HCT116 (cell line): Measurements from ENCODE around the gene RALGPS1. TPM values are rescaled to one million over a fixed set of nuclear protein-coding genes. Genes with fewer than 3 reads are reported as not detected.

Experiments
- ATAC-seq: fragments of 200-7000 bp; cut with Tn5 transposase; 2 replicates; pipeline ENCODE4 v1.9.1; 2020; ENCODE audit warnings: mild to moderate bottlenecking, moderate library complexity
- BruUV-seq: library from RNA; stranded (reverse); fragments of 400-500 nt; replicated peaks from 2 replicates; lab custom pipeline; 2021; lab: Mats Ljungman, UMichigan
- CTCF ChIA-PET: fragments of 300-600 bp; sonication (Branson Sonifier 250); formaldehyde crosslinking; loops from one replicate; lab custom pipeline; 2021; ENCODE audit warnings: antibody characterized with exemption; lab: Charles Lee
- POLR2A ChIA-PET: fragments of 300-600, 350-600 bp; sonication (Branson Sonifier 250); formaldehyde crosslinking; loops from one replicate; lab custom pipeline; 2021; ENCODE audit warnings: antibody characterized with exemption; lab: Charles Lee
- RAD21 ChIA-PET, 2 experiments: fragments of 300-600 bp; sonication (Branson Sonifier 250); formaldehyde crosslinking; loops; one replicate each; lab custom pipeline; 2023; ENCODE audit warnings: low total read pairs in 2 of 2; ENCODE audit not compliant: uncharacterized antibody in 2 of 2, unreplicated experiment in 2 of 2, low non-redundant PET in 1 of 2; lab: Charles Lee
- DNase-seq: peaks from one replicate; pipeline ENCODE4 v3.0.0-alpha.2; 2010; ENCODE audit warnings: low read depth, low spot score
- H2AFZ ChIP-seq: fragments of 200-600 bp; shearing (Covaris generic), sonication (generic); 2 replicates; pipeline ENCODE4 v1.6.1; 2017; ENCODE audit warnings: low read depth, mixed run types, mixed read lengths, antibody characterized with exemption, low read length; ENCODE audit not compliant: poor library complexity, severe bottlenecking
- H3K27ac ChIP-seq: 2 replicates; pipeline ENCODE4 v1.5.1; 2012; ENCODE audit warnings: low read depth, low read length
- H3K27me3 ChIP-seq: fragments of 200-600 bp; sonication (generic); 2 replicates; pipeline ENCODE4 v1.6.1; 2016; ENCODE audit warnings: mixed run types, low read length, mixed read lengths; ENCODE audit not compliant: insufficient read depth
- H3K36me3 ChIP-seq, 2 experiments: fragments of 200-500 bp in 1 of 2; fragments of 200-600 bp in 1 of 2; sonication (Bioruptor generic) in 1 of 2; sonication (generic) in 1 of 2; 2 replicates each; pipeline versions ENCODE4 v1.5.1 to v1.6.1; 2014 to 2016; ENCODE audit warnings: low read length in 2 of 2, inconsistent platforms in 1 of 2, mixed read lengths in 1 of 2, mixed run types in 1 of 2; ENCODE audit not compliant: insufficient read depth in 2 of 2, control insufficient read depth in 1 of 2
- H3K4me1 ChIP-seq, 2 experiments: fragments of 200-600 bp in 1 of 2; sonication (generic) in 1 of 2; 2 replicates each; pipeline versions ENCODE4 v1.5.1 to v1.6.1; 2012 to 2017; ENCODE audit warnings: low read length in 2 of 2, inconsistent platforms in 1 of 2, mild to moderate bottlenecking in 1 of 2, mixed read lengths in 1 of 2, mixed run types in 1 of 2, moderate library complexity in 1 of 2; ENCODE audit not compliant: insufficient read depth in 2 of 2, control insufficient read depth in 1 of 2
- H3K4me2 ChIP-seq: fragments of 200-600 bp; sonication (generic); 2 replicates; pipeline ENCODE4 v1.6.1; 2017; ENCODE audit warnings: mixed run types, low read length, mixed read lengths
- H3K4me3 ChIP-seq, 2 experiments: fragments of 200-600 bp in 1 of 2; sonication (generic) in 1 of 2; replicated peaks in 1 of 2; 2 replicates each; pipeline ENCODE4 v1.5.1; 2011 to 2016; ENCODE audit warnings: low read length in 2 of 2, control low read depth in 1 of 2, low read depth in 1 of 2, mild to moderate bottlenecking in 1 of 2, mixed read lengths in 1 of 2, mixed run types in 1 of 2
- H3K79me2 ChIP-seq: fragments of 200-600 bp; sonication (generic); 2 replicates; pipeline ENCODE4 v1.6.1; 2017; ENCODE audit warnings: mild to moderate bottlenecking, mixed run types, low read length, moderate library complexity, mixed read lengths; ENCODE audit not compliant: insufficient read depth
- H3K9ac ChIP-seq: fragments of 200-600 bp; sonication (generic); 2 replicates; pipeline ENCODE4 v1.6.1; 2016; ENCODE audit warnings: low read length, mixed read lengths
- H3K9me2 ChIP-seq: fragments of 200-600 bp; sonication (generic), shearing (Covaris generic); 2 replicates; pipeline ENCODE4 v1.6.1; 2017; ENCODE audit warnings: mixed run types, mild to moderate bottlenecking, moderate library complexity; ENCODE audit not compliant: insufficient read depth
- H3K9me3 ChIP-seq, 2 experiments: fragments of 200-500 bp in 1 of 2; fragments of 200-600 bp in 1 of 2; sonication (Bioruptor generic) in 1 of 2; sonication (generic) in 1 of 2; 2 replicates each; pipeline ENCODE4 v1.6.1; 2014 to 2017; ENCODE audit warnings: low read length in 2 of 2, mixed read lengths in 2 of 2, inconsistent platforms in 1 of 2, low read depth in 1 of 2, mild to moderate bottlenecking in 1 of 2, mixed run types in 1 of 2, moderate library complexity in 1 of 2; ENCODE audit not compliant: control insufficient read depth in 1 of 2, insufficient read depth in 1 of 2
- H4K20me1 ChIP-seq: fragments of 200-600 bp; sonication (generic), shearing (Covaris generic); 2 replicates; pipeline ENCODE4 v1.6.1; 2017; ENCODE audit warnings: mixed run types, mild to moderate bottlenecking, moderate library complexity; ENCODE audit not compliant: insufficient read depth
- CBX3 ChIP-seq: IDR thresholded peaks from 2 replicates; pipeline ENCODE4 v1.6.1; 2012; ENCODE audit warnings: low read depth
- EGR1 ChIP-seq: IDR thresholded peaks from 2 replicates; pipeline ENCODE4 v1.6.1; 2012; ENCODE audit warnings: low read depth
- ELF1 ChIP-seq: IDR thresholded peaks from 2 replicates; pipeline ENCODE4 v1.6.1; 2012; ENCODE audit warnings: low read depth, borderline replicate concordance
- POLR2A ChIP-seq: IDR thresholded peaks from 2 replicates; pipeline ENCODE4 v1.7.0; 2011; ENCODE audit warnings: borderline replicate concordance; ENCODE audit not compliant: insufficient read depth, insufficient read length; ENCODE audit errors: extremely low read depth
- RAD21 ChIP-seq: IDR thresholded peaks from 2 replicates; pipeline ENCODE4 v1.6.1; 2012; ENCODE audit warnings: low read depth, mild to moderate bottlenecking
- SRF ChIP-seq: IDR thresholded peaks from 2 replicates; pipeline ENCODE4 v1.6.1; 2012; ENCODE audit warnings: low read depth
- TCF7L2 ChIP-seq: IDR thresholded peaks from 2 replicates; pipeline ENCODE4 v1.7.0; 2011; ENCODE audit warnings: borderline replicate concordance, inconsistent platforms; ENCODE audit not compliant: insufficient read depth, insufficient read length; ENCODE audit errors: extremely low read depth
- ZNF274 ChIP-seq: fragments of 200-500 bp; sonication (Bioruptor generic); IDR thresholded peaks from 2 replicates; pipeline ENCODE4 v1.6.1; 2014; ENCODE audit warnings: mild to moderate bottlenecking, low read depth, low read length, inconsistent platforms
- intact Hi-C: fragments of 100-400 bp; cut with micrococcal nuclease; formaldehyde crosslinking; loops from 2 replicates; pipeline ENCODE4 v1.10.0; 2022
- total RNA-seq: library from RNA; stranded (reverse); gene quantifications from one replicate; pipeline ENCODE4 v1.2.1, GENCODE V29; 2021; ENCODE audit not compliant: unreplicated experiment
- TF ChIP-seq, protein P1 (sequence below): IDR thresholded peaks from 2 replicates; pipeline ENCODE4 v1.6.1; 2012
- TF ChIP-seq, protein P2 (sequence below): IDR thresholded peaks from 2 replicates; pipeline ENCODE4 v1.6.1; 2012
- TF ChIP-seq, protein P3 (sequence below): IDR thresholded peaks from 2 replicates; pipeline ENCODE4 v1.6.1; 2012; ENCODE audit warnings: low read depth

The RALGPS1 gene
- total RNA-seq, 1 experiment from 2014 or later: 7.6 TPM

DNA sequence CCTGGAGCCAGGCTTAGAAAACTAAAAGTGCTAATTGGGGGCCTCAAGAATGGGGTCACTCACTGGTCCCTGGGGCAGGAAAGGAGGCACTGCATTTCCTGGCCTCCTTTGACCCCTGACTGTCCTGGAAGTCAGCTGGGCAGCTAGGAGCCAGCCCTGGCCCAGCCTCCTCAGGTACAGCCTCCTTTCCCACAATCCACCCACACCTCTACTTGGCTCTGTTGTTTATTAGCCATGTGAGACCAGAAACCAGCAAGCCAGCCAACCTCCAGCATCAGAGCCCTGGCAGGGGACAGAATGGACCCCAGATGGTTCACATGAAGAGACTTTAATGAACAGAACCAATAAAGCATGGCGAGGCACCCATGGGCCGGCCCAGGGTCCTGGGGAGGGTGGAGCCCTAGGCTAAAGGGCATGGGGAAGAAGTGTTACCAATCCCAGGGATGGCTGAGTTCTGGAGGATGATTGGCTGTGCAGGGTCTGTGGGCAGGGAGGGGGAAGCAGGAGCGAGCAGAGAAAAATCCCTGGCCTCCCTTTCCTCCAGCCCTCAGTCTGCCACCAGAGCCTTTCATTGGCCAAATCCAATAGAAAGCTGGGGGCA is 263.2 kb downstream of the RALGPS1 start:
- no peak overlapping the region for H3K4me2 ChIP-seq
- DNase-seq: no peak
- H3K27ac ChIP-seq: no peak overlapping the region; the same call in 1 of the 2 replicates
- intact Hi-C loops: no loop called here
- H3K4me3 ChIP-seq: no peak overlapping the region
- no peaks in the 10 kb centered on the region for H3K9me2 ChIP-seq
- TF ChIP-seq ZNF274 (no peak), POLR2A (no peak), RAD21 (no peak), CBX3 (no peak), SRF (no peak)
- TF ChIP-seq, protein P1, sequence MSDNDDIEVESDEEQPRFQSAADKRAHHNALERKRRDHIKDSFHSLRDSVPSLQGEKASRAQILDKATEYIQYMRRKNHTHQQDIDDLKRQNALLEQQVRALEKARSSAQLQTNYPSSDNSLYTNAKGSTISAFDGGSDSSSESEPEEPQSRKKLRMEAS: no peak
- no peaks in the 10 kb centered on the region for H3K9me3 ChIP-seq
- no peaks in the 10 kb centered on the region for H3K79me2 ChIP-seq
- no peak overlapping the region for H3K9ac ChIP-seq
- ChIA-PET POLR2A (no interaction called here), CTCF (no interaction called here), RAD21 (no interaction called here)
- BruUV-seq: no TSS peak
- no peaks in the 10 kb centered on the region for H3K27me3 ChIP-seq
- no peaks in the 10 kb centered on the region for H4K20me1 ChIP-seq
- ATAC-seq: no peak
- H3K36me3 ChIP-seq: no peaks in the 10 kb centered on the region
- peaks cover 0 to under 1% of the 10 kb centered on the region in 2 experiments; a peak in 1 of 4 replicates for H3K4me1 ChIP-seq
- no peak overlapping the region for H2AFZ ChIP-seq

DNA sequence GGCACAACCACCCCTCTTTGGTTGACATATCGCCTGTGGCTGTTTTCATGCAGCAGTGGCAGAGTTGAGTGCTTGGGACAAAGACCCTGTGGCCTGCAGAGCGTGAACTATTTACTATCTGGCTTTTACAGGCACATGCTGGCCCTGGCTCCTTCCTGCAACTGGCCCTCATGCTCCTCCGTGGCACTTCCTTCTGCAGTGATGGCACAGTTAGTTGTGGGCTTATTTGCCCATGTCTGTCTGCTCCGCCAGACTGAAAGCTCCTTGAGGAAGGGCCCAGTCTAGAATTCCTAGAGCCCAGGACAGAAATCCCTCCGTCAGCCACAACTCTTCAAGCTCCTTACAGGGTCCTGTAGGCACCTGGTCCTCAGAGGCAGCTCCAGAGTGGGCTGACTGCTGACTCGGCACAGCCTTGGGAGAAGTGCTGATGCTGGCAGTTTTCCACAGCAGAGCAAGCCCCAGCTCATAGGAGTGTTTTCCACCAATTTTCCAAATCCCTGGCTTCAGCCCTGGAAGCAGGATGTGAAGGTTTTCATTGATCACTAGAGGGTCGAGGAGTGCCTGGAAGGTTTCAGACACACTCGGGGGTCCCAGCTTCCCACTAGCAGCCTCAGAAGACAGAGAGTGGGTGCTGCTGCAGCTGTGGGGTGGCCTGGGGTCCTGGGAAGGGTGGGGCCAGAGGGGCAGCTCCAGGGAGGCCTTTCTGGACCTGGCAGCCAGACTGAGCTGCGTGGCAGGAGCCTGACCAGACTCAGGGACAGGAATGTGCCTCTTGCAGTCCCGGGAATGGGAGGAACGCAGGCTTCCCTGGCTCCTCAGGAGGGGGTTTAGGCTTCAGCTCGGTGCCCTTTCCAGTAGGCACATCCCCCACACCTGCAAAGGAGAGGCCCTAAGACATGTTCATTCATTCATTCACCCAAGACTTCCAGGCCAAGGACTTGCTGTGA is 264.4 kb downstream of the RALGPS1 start:
- intact Hi-C loops: no loop called here
- no peak overlapping the region for H3K9ac ChIP-seq
- no peak overlapping the region for H3K4me3 ChIP-seq
- CTCF ChIA-PET: no interaction called here
- H3K27ac ChIP-seq: no peak overlapping the region
- H4K20me1 ChIP-seq: no peaks in the 10 kb centered on the region
- H3K9me3 ChIP-seq: no peaks in the 10 kb centered on the region
- DNase-seq (no peak), ATAC-seq (no peak)
- POLR2A ChIA-PET: no interaction called here
- H3K9me2 ChIP-seq: no peaks in the 10 kb centered on the region
- no peak overlapping the region for H3K4me2 ChIP-seq
- BruUV-seq: no TSS peak
- H3K27me3 ChIP-seq: no peaks in the 10 kb centered on the region
- RAD21 ChIA-PET: no interaction called here
- no peak for TF ChIP-seq TCF7L2
- TF ChIP-seq, protein P2, sequence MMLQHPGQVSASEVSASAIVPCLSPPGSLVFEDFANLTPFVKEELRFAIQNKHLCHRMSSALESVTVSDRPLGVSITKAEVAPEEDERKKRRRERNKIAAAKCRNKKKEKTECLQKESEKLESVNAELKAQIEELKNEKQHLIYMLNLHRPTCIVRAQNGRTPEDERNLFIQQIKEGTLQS: no peak
- no peak for TF ChIP-seq EGR1
- TF ChIP-seq, protein P3, sequence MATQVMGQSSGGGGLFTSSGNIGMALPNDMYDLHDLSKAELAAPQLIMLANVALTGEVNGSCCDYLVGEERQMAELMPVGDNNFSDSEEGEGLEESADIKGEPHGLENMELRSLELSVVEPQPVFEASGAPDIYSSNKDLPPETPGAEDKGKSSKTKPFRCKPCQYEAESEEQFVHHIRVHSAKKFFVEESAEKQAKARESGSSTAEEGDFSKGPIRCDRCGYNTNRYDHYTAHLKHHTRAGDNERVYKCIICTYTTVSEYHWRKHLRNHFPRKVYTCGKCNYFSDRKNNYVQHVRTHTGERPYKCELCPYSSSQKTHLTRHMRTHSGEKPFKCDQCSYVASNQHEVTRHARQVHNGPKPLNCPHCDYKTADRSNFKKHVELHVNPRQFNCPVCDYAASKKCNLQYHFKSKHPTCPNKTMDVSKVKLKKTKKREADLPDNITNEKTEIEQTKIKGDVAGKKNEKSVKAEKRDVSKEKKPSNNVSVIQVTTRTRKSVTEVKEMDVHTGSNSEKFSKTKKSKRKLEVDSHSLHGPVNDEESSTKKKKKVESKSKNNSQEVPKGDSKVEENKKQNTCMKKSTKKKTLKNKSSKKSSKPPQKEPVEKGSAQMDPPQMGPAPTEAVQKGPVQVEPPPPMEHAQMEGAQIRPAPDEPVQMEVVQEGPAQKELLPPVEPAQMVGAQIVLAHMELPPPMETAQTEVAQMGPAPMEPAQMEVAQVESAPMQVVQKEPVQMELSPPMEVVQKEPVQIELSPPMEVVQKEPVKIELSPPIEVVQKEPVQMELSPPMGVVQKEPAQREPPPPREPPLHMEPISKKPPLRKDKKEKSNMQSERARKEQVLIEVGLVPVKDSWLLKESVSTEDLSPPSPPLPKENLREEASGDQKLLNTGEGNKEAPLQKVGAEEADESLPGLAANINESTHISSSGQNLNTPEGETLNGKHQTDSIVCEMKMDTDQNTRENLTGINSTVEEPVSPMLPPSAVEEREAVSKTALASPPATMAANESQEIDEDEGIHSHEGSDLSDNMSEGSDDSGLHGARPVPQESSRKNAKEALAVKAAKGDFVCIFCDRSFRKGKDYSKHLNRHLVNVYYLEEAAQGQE: no peak
- TF ChIP-seq ELF1: no peak
- TF ChIP-seq, all 23 proteins: peak for 0
- peaks cover 0 to 4% of the 10 kb centered on the region in 2 experiments; a peak in 1 of 4 replicates for H3K4me1 ChIP-seq
- no peaks in the 10 kb centered on the region for H3K79me2 ChIP-seq
- H2AFZ ChIP-seq: no peak overlapping the region
- no peaks in the 10 kb centered on the region for H3K36me3 ChIP-seq
